Measurements from ENCODE around the gene CENPB. TPM values are rescaled to one million over a fixed set of nuclear protein-coding genes. Genes with fewer than 3 reads are reported as not detected.
A peak's percentile ranks its signal among the peaks of the same experiment; 100 is the strongest.

CENPB gene
- total and polyA plus RNA-seq, 2 of the 4 experiments (the other 2 are of a cell fraction): 45.7 to 59.1 TPM

DNA sequence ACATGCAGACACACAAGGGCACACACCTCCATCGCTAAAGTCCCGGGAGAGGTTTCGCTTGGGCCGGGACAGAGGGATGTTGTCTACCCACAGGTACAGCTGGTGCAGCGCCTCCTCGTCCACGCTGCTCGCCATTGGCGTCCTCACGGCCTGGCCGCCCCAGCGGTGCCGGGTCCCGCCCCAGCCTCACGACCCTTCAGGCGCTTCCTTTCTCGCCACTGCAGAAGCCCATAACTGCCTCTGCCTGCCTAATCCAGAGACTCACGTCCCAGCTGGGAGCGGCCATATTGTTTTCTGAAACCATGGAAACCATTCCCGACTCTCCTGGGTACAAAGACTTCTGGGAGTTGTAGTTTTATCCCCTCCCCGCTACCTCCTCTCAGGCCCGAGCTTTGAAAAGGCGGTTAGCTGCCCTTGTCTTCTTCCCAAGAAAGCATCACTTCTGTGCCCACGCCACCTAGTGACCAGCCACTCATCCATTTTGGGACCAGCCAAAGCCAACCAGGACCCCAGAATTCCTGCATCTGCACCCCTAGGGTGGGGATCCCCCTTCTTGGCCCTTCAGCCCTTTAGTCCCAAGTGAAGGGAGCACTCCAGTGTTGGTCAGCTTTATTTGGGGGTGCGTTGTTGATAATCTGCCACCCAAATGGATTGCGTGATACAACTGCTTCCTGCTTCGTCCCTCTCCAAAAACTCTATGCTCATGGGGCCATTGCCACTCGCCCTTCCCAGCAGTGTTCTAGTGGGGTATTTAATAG, 5.2 kb downstream of the CENPB start, which contains the start of gene SPEF1:
Gene SPEF1 (minus strand): TSS at position 296 of the 758 bp plus-strand sequence. CDS start 161 bp downstream, at position 135.
- Histone ChIP-seq H3K23ac (ENCODE audit: low read depth, low read length) (no peak within 1 kb of the TSS), H3K9me3 (ENCODE audit: control insufficient read depth, insufficient read depth, low read length) (no peaks in the 10 kb centered on the region), H3K9me1 (ENCODE audit: insufficient read depth, low read length) (peaks cover 20% of the 10 kb centered on the region), H3K27me3 (ENCODE audit: control insufficient read depth, insufficient read depth, low read length) (peaks cover 9% of the 10 kb centered on the region; the same call in 1 of the 2 replicates), H3K4me2 (ENCODE audit: low read depth, low read length) (peak within 1 kb of the TSS; percentile 80), H3K18ac (ENCODE audit: low read depth, low read length) (no peak within 1 kb of the TSS), H2AK5ac (ENCODE audit: low read depth, low read length) (0 out of 2 replicates have a peak within 1 kb of the TSS, but pooled peaks have one; percentile 7), H4K91ac (ENCODE audit: insufficient read depth, low read depth, low read length) (no peak within 1 kb of the TSS), H3K14ac (replicated peaks; ENCODE audit: low read depth, low read length) (no peak within 1 kb of the TSS), H2BK15ac (ENCODE audit: low read depth, low read length) (no peak within 1 kb of the TSS), H3K56ac (ENCODE audit: extremely low read depth, insufficient read depth, low read length) (no peak within 1 kb of the TSS), H4K5ac (ENCODE audit: low read depth, low read length) (no peak within 1 kb of the TSS), H2AK9ac (replicated peaks; ENCODE audit: low read depth, low read length, poor library complexity) (peak within 1 kb of the TSS; percentile 1), H3K4ac (ENCODE audit: low read depth, low read length) (no peak within 1 kb of the TSS), H3K36me3 (ENCODE audit: control insufficient read depth, insufficient read depth, low read length) (peaks cover 11% of the 10 kb centered on the region), H4K20me1 (ENCODE audit: insufficient read depth, low read length) (peaks cover 50% of the 10 kb centered on the region), H2AFZ (replicated peaks; ENCODE audit: low read length, poor library complexity) (peak within 1 kb of the TSS; percentile 53), H3K9ac (ENCODE audit: low read depth, low read length) (no peak within 1 kb of the TSS), H2BK5ac (ENCODE audit: low read depth, low read length, poor library complexity, severe bottlenecking) (no peak within 1 kb of the TSS), H3K27ac (ENCODE audit: insufficient read depth, low read length) (no peak within 1 kb of the TSS), H4K8ac (ENCODE audit: low read depth in 2 of 2, low read length in 2 of 2) (no peak within 1 kb of the TSS), H3K4me3 (ENCODE audit: insufficient read depth, low read depth, low read length) (peak within 1 kb of the TSS; percentile 25), H2BK20ac (ENCODE audit: low read depth, low read length) (no peak within 1 kb of the TSS), H3K79me1 (ENCODE audit: low read depth in 1 of 2, low read length in 2 of 2) (peaks cover 7 to 40% of the 10 kb centered on the region in 2 experiments; a peak in 3 of 4 replicates), H3K4me1 (ENCODE audit: control insufficient read depth, insufficient read depth, low read length) (peaks cover 18% of the 10 kb centered on the region), H2BK120ac (ENCODE audit: low read depth, low read length) (no peak within 1 kb of the TSS)
- in situ Hi-C loops (cut with MboI; ENCODE audit: low sequenced_read_pairs): loop anchor here (10.0 kb wide), 1 partner anchor 303 kb away; no protein-coding TSS in a partner anchor
- dilution Hi-C loops (cut with HindIII; ENCODE audit: low sequenced_read_pairs, unreplicated experiment): no loop called here
- intact Hi-C loops (cut with micrococcal nuclease): loop anchor here (1.0 kb wide), 2 partner anchors 65 to 105 kb away; no protein-coding TSS in a partner anchor
- no TSS peak for BruUV-seq (replicated peaks)
- WGBS, 2 experiments (ENCODE audit: extremely low coverage in 2 of 2, insufficient read length in 1 of 2): 9% methylated on average over 7 of the region's 28 CpGs; no CpG with 5 or more reads in 1 of the 2 experiments
- ATAC-seq (ENCODE audit: low read depth) (peak; percentile 75), DNase-seq (peak; percentile 92)
- ChIA-PET POLR2A (ENCODE audit: unreplicated experiment) (no interaction called here), CTCF (interaction anchor here (0.7 to 1.2 kb wide), 6 partner anchors 11 to 94 kb away, joined by 3 to 5 read pairs (median 4); partner anchors contain the start of gene ADISSP)
- TF ChIP-seq BHLHE40 (IDR thresholded peaks at IDR 0.05; ENCODE audit: low read depth, low read length) (no peak), NFE2L2 (IDR thresholded peaks at IDR 0.05; ENCODE audit: low read depth, low read length) (no peak), MXI1 (IDR thresholded peaks at IDR 0.05; ENCODE audit: borderline replicate concordance, low read depth, low read length) (peak; percentile 73), RCOR1 (IDR thresholded peaks at IDR 0.05; ENCODE audit: insufficient replicate concordance, low read length) (no peak), CEBPB (IDR thresholded peaks at IDR 0.05; ENCODE audit: low read depth, low read length) (no peak), FOS (IDR thresholded peaks at IDR 0.05; ENCODE audit: low read depth, low read length) (no peak), MAFK (IDR thresholded peaks at IDR 0.05; ENCODE audit: low read depth, low read length) (no peak), POLR2A (IDR thresholded peaks at IDR 0.05; ENCODE audit: low read depth, low read length) (0 out of 2 replicates have a peak, but pooled peaks have one; percentile 14), RAD21 (IDR thresholded peaks at IDR 0.05; ENCODE audit: low read length) (peak; percentile 58), CHD1 (IDR thresholded peaks at IDR 0.05; ENCODE audit: low read depth, low read length) (no peak), RFX5 (IDR thresholded peaks at IDR 0.05; ENCODE audit: low read depth, low read length) (no peak)
- TF ChIP-seq, protein P1, sequence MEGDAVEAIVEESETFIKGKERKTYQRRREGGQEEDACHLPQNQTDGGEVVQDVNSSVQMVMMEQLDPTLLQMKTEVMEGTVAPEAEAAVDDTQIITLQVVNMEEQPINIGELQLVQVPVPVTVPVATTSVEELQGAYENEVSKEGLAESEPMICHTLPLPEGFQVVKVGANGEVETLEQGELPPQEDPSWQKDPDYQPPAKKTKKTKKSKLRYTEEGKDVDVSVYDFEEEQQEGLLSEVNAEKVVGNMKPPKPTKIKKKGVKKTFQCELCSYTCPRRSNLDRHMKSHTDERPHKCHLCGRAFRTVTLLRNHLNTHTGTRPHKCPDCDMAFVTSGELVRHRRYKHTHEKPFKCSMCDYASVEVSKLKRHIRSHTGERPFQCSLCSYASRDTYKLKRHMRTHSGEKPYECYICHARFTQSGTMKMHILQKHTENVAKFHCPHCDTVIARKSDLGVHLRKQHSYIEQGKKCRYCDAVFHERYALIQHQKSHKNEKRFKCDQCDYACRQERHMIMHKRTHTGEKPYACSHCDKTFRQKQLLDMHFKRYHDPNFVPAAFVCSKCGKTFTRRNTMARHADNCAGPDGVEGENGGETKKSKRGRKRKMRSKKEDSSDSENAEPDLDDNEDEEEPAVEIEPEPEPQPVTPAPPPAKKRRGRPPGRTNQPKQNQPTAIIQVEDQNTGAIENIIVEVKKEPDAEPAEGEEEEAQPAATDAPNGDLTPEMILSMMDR (conservative IDR thresholded peaks at IDR 0.05; ENCODE audit: low read depth, low read length): peak; percentile 54
- TF ChIP-seq, protein P2, sequence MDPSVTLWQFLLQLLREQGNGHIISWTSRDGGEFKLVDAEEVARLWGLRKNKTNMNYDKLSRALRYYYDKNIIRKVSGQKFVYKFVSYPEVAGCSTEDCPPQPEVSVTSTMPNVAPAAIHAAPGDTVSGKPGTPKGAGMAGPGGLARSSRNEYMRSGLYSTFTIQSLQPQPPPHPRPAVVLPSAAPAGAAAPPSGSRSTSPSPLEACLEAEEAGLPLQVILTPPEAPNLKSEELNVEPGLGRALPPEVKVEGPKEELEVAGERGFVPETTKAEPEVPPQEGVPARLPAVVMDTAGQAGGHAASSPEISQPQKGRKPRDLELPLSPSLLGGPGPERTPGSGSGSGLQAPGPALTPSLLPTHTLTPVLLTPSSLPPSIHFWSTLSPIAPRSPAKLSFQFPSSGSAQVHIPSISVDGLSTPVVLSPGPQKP (IDR thresholded peaks at IDR 0.05; ENCODE audit: borderline replicate concordance, low read depth, low read length): no peak
- TF ChIP-seq, protein P3, sequence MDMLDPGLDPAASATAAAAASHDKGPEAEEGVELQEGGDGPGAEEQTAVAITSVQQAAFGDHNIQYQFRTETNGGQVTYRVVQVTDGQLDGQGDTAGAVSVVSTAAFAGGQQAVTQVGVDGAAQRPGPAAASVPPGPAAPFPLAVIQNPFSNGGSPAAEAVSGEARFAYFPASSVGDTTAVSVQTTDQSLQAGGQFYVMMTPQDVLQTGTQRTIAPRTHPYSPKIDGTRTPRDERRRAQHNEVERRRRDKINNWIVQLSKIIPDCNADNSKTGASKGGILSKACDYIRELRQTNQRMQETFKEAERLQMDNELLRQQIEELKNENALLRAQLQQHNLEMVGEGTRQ (IDR thresholded peaks at IDR 0.05; ENCODE audit: low read depth, low read length): no peak

All from IMR-90 (cell line).